Mesendoderm (in vitro differentiated cells): Measurements from ENCODE around the gene FRMD5.

Experiments used
- DNase-seq: peaks from one replicate; pipeline ENCODE4 v3.0.0; 2013
- H2AK5ac ChIP-seq: 2 replicates; pipeline ENCODE4 v1.6.1; 2013; ENCODE audit warnings: low read length, inconsistent platforms
- H2BK120ac ChIP-seq: 2 replicates; pipeline ENCODE4 v1.6.1; 2013; ENCODE audit warnings: low read depth, mild to moderate bottlenecking, low read length, moderate library complexity, mixed read lengths
- H2BK15ac ChIP-seq: replicated peaks from 2 replicates; pipeline ENCODE4 v1.6.1; 2013; ENCODE audit warnings: low read depth, mild to moderate bottlenecking, moderate library complexity
- H2BK5ac ChIP-seq: 2 replicates; pipeline ENCODE4 v1.6.1; 2013; ENCODE audit warnings: low read length, inconsistent platforms
- H3K18ac ChIP-seq: 2 replicates; pipeline ENCODE4 v1.6.1; 2013; ENCODE audit warnings: mild to moderate bottlenecking, low read length, mixed read lengths
- H3K23ac ChIP-seq: one replicate; pipeline ENCODE4 v1.6.1; 2013; ENCODE audit warnings: low read length
- H3K27ac ChIP-seq: 2 replicates; pipeline ENCODE4 v1.5.1; 2013; ENCODE audit warnings: low read depth, mild to moderate bottlenecking, inconsistent platforms, low read length, moderate library complexity
- H3K27me3 ChIP-seq: 2 replicates; pipeline ENCODE4 v1.6.1; 2013; ENCODE audit warnings: low read length, control low read depth, mild to moderate bottlenecking, inconsistent platforms; ENCODE audit not compliant: insufficient read depth, poor library complexity
- H3K36me3 ChIP-seq: 2 replicates; pipeline ENCODE4 v1.6.1; 2013; ENCODE audit warnings: low read length, inconsistent platforms; ENCODE audit not compliant: control insufficient read depth, insufficient read depth
- H3K4ac ChIP-seq: one replicate; pipeline ENCODE4 v1.6.1; 2013; ENCODE audit warnings: low read depth, mild to moderate bottlenecking, low read length, moderate library complexity
- H3K4me1 ChIP-seq: 2 replicates; pipeline ENCODE4 v1.6.1; 2013; ENCODE audit warnings: low read depth, low read length, inconsistent platforms; ENCODE audit not compliant: control insufficient read depth
- H3K4me2 ChIP-seq: 2 replicates; pipeline ENCODE4 v1.6.1; 2013; ENCODE audit warnings: low read length
- H3K4me3 ChIP-seq: 2 replicates; pipeline ENCODE4 v1.5.1; 2013; ENCODE audit warnings: mild to moderate bottlenecking, low read length
- H3K56ac ChIP-seq: one replicate; pipeline ENCODE4 v1.6.1; 2013; ENCODE audit warnings: low read length
- H3K79me1 ChIP-seq: 2 replicates; pipeline ENCODE4 v1.6.1; 2013; ENCODE audit warnings: low read length, inconsistent platforms
- H3K79me2 ChIP-seq: 2 replicates; pipeline ENCODE4 v1.6.1; 2013; ENCODE audit warnings: mild to moderate bottlenecking, low read length; ENCODE audit not compliant: control insufficient read depth, insufficient read depth
- H3K9ac ChIP-seq: 2 replicates; pipeline ENCODE4 v1.6.1; 2013; ENCODE audit warnings: low read length, inconsistent platforms
- H4K5ac ChIP-seq: one replicate; pipeline ENCODE4 v1.6.1; 2013; ENCODE audit warnings: low read length
- H4K8ac ChIP-seq: one replicate; pipeline ENCODE4 v1.6.1; 2013; ENCODE audit warnings: low read depth, mild to moderate bottlenecking, control low read depth, low read length, moderate library complexity
- WGBS: extraction: QIAGEN DNeasy Blood & Tissue Kit; methylation state at CpG from one replicate; pipeline ENCODE4 v1.1.7; 2013; ENCODE audit warnings: low lambda C conversion rate, missing lambda C conversion rate; ENCODE audit not compliant: insufficient coverage; ENCODE audit errors: extremely low coverage; 5-methylcytosine and 5-hydroxymethylcytosine counted together

The FRMD5 gene

DNA sequence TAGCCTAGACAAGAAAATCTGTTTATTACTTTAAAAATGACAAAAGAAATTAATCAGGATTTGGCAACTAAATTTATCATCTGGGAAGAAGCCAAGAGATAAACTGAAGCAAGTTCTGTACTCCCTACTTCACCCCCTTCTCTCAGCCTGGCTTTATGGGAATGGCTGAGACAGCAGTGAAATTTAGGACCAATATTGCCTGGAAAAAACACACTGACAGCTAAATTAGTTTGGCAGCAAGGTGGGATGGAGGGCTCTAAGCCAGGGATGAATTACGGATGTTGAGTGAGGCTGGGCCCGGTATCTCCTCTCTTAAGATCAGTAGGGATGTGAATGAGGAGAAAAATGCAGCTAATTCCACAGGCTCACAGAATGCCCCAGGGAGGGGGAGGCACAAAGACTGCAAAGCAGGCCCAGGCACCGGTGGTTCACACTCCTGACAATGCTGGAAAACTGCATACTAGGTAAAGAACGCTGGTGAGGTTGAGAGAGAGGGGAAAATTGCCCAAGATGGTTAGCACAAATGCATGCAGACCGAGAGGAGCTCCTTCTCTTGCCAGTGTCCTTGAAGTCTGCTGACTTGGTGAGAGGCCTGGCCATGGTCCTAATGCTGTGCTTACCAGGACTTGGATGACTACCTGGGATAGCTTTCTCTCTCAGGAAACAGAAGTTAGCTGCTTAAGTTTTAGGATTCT is 279.3 kb downstream of the FRMD5 start:
- no peak overlapping the region for H3K27ac ChIP-seq
- WGBS, result no CpG with 5 or more reads among the region's 5 CpGs
- no peak overlapping the region for H4K5ac ChIP-seq
- no peak overlapping the region for H3K23ac ChIP-seq
- H3K9ac ChIP-seq, result no peak overlapping the region
- H3K18ac ChIP-seq, result no peak overlapping the region
- peaks cover 3% of the 10 kb centered on the region for H3K4me1 ChIP-seq
- H3K4me3 ChIP-seq, result no peak overlapping the region
- no peaks in the 10 kb centered on the region for H3K36me3 ChIP-seq
- no peak overlapping the region for H2AK5ac ChIP-seq
- no peak overlapping the region for H2BK15ac ChIP-seq
- H3K4ac ChIP-seq, result no peak overlapping the region
- H3K4me2 ChIP-seq, result no peak overlapping the region
- DNase-seq, result peak; percentile 57
- H2BK5ac ChIP-seq, result no peak overlapping the region
- no peaks in the 10 kb centered on the region for H3K79me1 ChIP-seq
- H3K27me3 ChIP-seq, result no peaks in the 10 kb centered on the region
- no peak overlapping the region for H4K8ac ChIP-seq
- H3K79me2 ChIP-seq, result no peaks in the 10 kb centered on the region
- H3K56ac ChIP-seq, result peak overlapping the region; percentile 29
- no peak overlapping the region for H2BK120ac ChIP-seq

DNA sequence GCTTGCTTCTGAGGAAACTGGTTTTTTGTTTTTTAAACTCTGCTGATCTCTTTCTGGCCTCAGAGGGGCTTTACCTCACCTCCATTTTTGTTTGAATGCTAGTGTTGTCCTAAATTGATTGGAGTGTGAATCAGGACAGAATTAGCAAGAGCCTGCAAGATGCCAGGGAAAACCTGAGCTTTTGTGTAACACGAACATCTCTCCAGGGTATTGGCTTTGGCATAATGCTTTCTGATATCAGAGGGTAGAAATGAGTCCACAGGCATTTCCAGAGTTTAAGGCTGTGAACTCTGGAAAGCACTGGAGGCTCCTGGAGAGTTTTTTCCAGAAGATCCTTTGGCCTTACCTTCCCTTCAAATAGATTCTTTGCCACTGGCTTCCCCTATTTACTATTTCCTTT is 281.1 kb downstream of the FRMD5 start:
- Histone ChIP-seq H3K56ac (no peak overlapping the region), H4K5ac (no peak overlapping the region), H4K8ac (no peak overlapping the region), H3K18ac (no peak overlapping the region), H2AK5ac (no peak overlapping the region), H3K23ac (no peak overlapping the region), H3K79me2 (no peaks in the 10 kb centered on the region), H3K27me3 (no peaks in the 10 kb centered on the region), H2BK120ac (no peak overlapping the region), H3K36me3 (no peaks in the 10 kb centered on the region), H3K4me3 (no peak overlapping the region), H2BK5ac (no peak overlapping the region), H3K9ac (no peak overlapping the region), H3K4me2 (no peak overlapping the region), H3K79me1 (no peaks in the 10 kb centered on the region), H3K27ac (no peak overlapping the region), H3K4me1 (peaks cover 3% of the 10 kb centered on the region), H2BK15ac (no peak overlapping the region), H3K4ac (no peak overlapping the region)
- WGBS, result no CpG with 5 or more reads among the region's 1 CpG
- DNase-seq, result no peak

DNA sequence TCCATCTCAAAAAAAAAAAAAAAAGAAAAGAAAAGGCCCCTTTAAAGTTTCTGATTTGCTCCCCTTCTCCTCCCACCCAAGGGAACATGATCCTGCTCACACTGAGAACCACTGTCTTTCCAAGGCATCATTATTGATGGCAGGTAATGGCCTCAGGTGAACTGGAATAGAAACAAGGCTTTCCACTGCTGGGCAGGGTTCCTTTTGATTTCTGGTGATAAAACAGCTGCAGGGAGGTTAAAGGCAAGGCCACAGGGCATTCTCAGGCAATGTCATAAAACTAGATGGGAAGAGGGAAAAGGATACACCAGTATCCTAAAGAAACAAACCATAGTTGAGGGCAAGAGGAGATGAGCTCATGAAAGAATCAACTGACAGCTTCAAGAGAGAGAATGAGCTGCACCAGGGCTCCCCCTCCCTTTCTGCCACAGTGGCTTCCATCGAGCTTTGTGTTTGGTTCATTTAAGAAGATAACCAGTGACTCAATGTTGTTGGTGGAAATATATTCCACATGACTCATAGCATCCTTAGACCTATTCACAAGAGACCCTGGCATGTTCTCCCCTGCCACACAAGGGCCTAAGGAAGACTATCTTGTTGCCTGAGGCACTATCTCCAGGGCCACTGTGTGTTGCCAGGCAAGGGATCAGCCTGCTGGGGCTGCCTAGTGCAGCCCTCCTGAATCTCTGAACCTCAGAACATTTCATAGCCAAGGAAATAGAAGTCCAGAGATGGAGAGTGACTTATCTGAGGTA is 281.9 kb downstream of the FRMD5 start:
- Histone ChIP-seq H4K8ac (no peak overlapping the region), H3K23ac (no peak overlapping the region), H3K4ac (no peak overlapping the region), H2BK5ac (no peak overlapping the region), H2BK15ac (no peak overlapping the region), H3K4me2 (no peak overlapping the region), H3K27me3 (no peaks in the 10 kb centered on the region), H4K5ac (no peak overlapping the region), H3K18ac (no peak overlapping the region), H2AK5ac (no peak overlapping the region), H3K56ac (no peak overlapping the region), H3K79me2 (no peaks in the 10 kb centered on the region), H3K36me3 (no peaks in the 10 kb centered on the region), H3K27ac (no peak overlapping the region), H3K79me1 (no peaks in the 10 kb centered on the region), H3K4me3 (no peak overlapping the region), H2BK120ac (no peak overlapping the region), H3K4me1 (peaks cover 3% of the 10 kb centered on the region), H3K9ac (no peak overlapping the region)
- peak; percentile 95 for DNase-seq
- no CpG with 5 or more reads among the region's 1 CpG for WGBS

DNA sequence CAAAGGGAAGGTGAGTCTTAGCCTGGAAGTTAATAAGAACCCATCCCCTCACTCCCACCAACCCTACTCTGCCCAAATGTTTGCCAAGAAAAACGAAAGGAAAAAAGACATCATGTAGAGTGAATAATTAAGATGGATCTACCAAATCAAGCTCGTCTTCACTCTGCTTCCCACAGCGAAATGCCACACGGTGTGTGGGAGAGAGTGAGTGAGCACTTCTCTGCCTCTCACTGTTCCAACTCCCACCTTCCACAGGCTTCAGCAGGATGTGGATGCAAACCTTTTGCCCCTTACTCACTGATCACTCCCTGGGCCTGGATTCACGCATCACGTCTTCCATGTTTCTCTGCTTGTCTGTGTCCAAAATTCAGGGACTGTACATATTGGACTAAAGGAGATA is 282.9 kb downstream of the FRMD5 start:
- H2BK120ac ChIP-seq, result no peak overlapping the region
- no peaks in the 10 kb centered on the region for H3K36me3 ChIP-seq
- DNase-seq, result no peak
- H3K9ac ChIP-seq, result no peak overlapping the region
- no peak overlapping the region for H2AK5ac ChIP-seq
- no peak overlapping the region for H3K4me3 ChIP-seq
- no peaks in the 10 kb centered on the region for H3K79me1 ChIP-seq
- no peak overlapping the region for H3K56ac ChIP-seq
- H3K4ac ChIP-seq, result no peak overlapping the region
- H3K18ac ChIP-seq, result no peak overlapping the region
- H2BK5ac ChIP-seq, result no peak overlapping the region
- no peak overlapping the region for H4K8ac ChIP-seq
- no peak overlapping the region for H2BK15ac ChIP-seq
- no peaks in the 10 kb centered on the region for H3K27me3 ChIP-seq
- H3K79me2 ChIP-seq, result no peaks in the 10 kb centered on the region
- H3K4me2 ChIP-seq, result no peak overlapping the region
- H3K23ac ChIP-seq, result no peak overlapping the region
- H4K5ac ChIP-seq, result no peak overlapping the region
- no CpG with 5 or more reads among the region's 6 CpGs for WGBS
- peaks cover 3% of the 10 kb centered on the region for H3K4me1 ChIP-seq
- H3K27ac ChIP-seq, result no peak overlapping the region

DNA sequence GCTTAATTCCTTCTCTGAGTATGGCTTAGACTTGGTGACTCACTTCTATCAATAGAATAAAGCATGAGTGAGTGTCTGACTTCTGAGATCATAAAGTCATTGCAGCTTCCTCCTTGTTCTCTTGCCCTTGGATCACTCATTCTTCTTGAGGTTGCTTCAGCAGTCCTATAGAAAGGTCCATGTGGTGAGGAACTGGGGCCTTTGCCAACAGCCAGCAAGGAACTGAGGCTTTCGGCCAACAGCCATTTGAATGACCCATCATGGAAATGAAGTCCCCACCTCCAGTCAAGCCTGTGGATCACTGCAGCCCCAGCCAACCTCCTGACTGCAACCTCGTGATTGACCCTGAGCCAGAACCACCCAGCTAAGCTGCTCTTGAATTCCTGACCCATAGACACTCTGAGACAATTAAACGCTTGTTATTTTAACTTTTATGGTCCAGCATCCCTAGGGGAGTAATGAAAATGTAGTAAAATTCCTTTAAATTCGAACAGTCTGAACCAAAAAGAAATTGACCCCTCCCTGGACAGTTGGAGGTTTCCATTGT is 283.8 kb downstream of the FRMD5 start:
- H3K27ac ChIP-seq, result no peak overlapping the region
- no peaks in the 10 kb centered on the region for H3K79me1 ChIP-seq
- H3K4ac ChIP-seq, result no peak overlapping the region
- H3K9ac ChIP-seq, result no peak overlapping the region
- H2BK15ac ChIP-seq, result no peak overlapping the region
- no peak overlapping the region for H3K23ac ChIP-seq
- H3K18ac ChIP-seq, result no peak overlapping the region
- H4K5ac ChIP-seq, result no peak overlapping the region
- no CpG with 5 or more reads among the region's 4 CpGs for WGBS
- H4K8ac ChIP-seq, result no peak overlapping the region
- no peaks in the 10 kb centered on the region for H3K36me3 ChIP-seq
- no peak overlapping the region for H3K56ac ChIP-seq
- H2BK120ac ChIP-seq, result no peak overlapping the region
- peaks cover 3% of the 10 kb centered on the region for H3K4me1 ChIP-seq
- DNase-seq, result no peak
- H3K27me3 ChIP-seq, result no peaks in the 10 kb centered on the region
- H3K79me2 ChIP-seq, result no peaks in the 10 kb centered on the region
- no peak overlapping the region for H2BK5ac ChIP-seq
- no peak overlapping the region for H3K4me3 ChIP-seq
- H3K4me2 ChIP-seq, result no peak overlapping the region
- no peak overlapping the region for H2AK5ac ChIP-seq
